IMR-90 (cell line): Measurements from ENCODE around the gene EDEM1. TPM values are rescaled to one million over a fixed set of nuclear protein-coding genes. Genes with fewer than 3 reads are reported as not detected.

Experiments used
- ATAC-seq: fragments of 200-7000 bp; cut with Tn5 transposase; 2 replicates; pipeline ENCODE4 v1.9.1; 2020; ENCODE audit warnings: low read depth, mild to moderate bottlenecking, moderate library complexity
- BruUV-seq: library from RNA; stranded (reverse); fragments of 400-500 nt; replicated peaks from 2 replicates; lab custom pipeline; 2021; lab: Mats Ljungman, UMichigan
- CTCF ChIA-PET: fragments of 300-600 bp; formaldehyde crosslinking; extraction: SDS; loops from one replicate; lab custom pipeline; 2021; ENCODE audit warnings: antibody characterized with exemption; lab: Yijun Ruan, JAX
- POLR2A ChIA-PET: fragments of 300-600 bp; sonication (Branson Sonifier 250); formaldehyde crosslinking; loops from one replicate; lab custom pipeline; 2022; ENCODE audit warnings: antibody characterized with exemption; ENCODE audit not compliant: unreplicated experiment; lab: Charles Lee
- DNase-seq: peaks from one replicate; pipeline ENCODE4 v3.0.0; 2013
- H2AFZ ChIP-seq: replicated peaks from 2 replicates; pipeline ENCODE3; 2013; ENCODE audit warnings: low read length, mild to moderate bottlenecking; ENCODE audit not compliant: poor library complexity
- H2AK5ac ChIP-seq: 2 replicates; pipeline ENCODE4 v1.6.1; 2013; ENCODE audit warnings: low read depth, low read length, inconsistent platforms
- H2AK9ac ChIP-seq: replicated peaks from 2 replicates; pipeline ENCODE3; 2013; ENCODE audit warnings: mild to moderate bottlenecking, low read depth, low read length, moderate library complexity; ENCODE audit not compliant: poor library complexity
- H2BK120ac ChIP-seq: 2 replicates; pipeline ENCODE4 v1.6.1; 2013; ENCODE audit warnings: low read depth, low read length, inconsistent platforms
- H2BK15ac ChIP-seq: 3 replicates; pipeline ENCODE4 v1.6.1; 2013; ENCODE audit warnings: low read depth, low read length, inconsistent platforms
- H2BK20ac ChIP-seq: 2 replicates; pipeline ENCODE4 v1.6.1; 2013; ENCODE audit warnings: low read depth, mild to moderate bottlenecking, inconsistent platforms, low read length, moderate library complexity
- H2BK5ac ChIP-seq: 2 replicates; pipeline ENCODE4 v1.6.1; 2013; ENCODE audit warnings: mild to moderate bottlenecking, low read depth, low read length, inconsistent platforms; ENCODE audit not compliant: poor library complexity, severe bottlenecking
- H3K14ac ChIP-seq: replicated peaks from 2 replicates; pipeline ENCODE4 v1.6.1; 2013; ENCODE audit warnings: low read depth, low read length, inconsistent platforms
- H3K18ac ChIP-seq: 2 replicates; pipeline ENCODE4 v1.6.1; 2013; ENCODE audit warnings: low read depth, low read length, control low read depth
- H3K23ac ChIP-seq: 2 replicates; pipeline ENCODE4 v1.6.1; 2013; ENCODE audit warnings: low read depth, low read length, inconsistent platforms
- H3K27ac ChIP-seq: 2 replicates; pipeline ENCODE4 v1.5.1; 2013; ENCODE audit warnings: mild to moderate bottlenecking, control low read depth, low read length; ENCODE audit not compliant: insufficient read depth
- H3K27me3 ChIP-seq: 2 replicates; pipeline ENCODE4 v1.6.1; 2013; ENCODE audit warnings: low read length; ENCODE audit not compliant: control insufficient read depth, insufficient read depth
- H3K36me3 ChIP-seq: 2 replicates; pipeline ENCODE4 v1.6.1; 2013; ENCODE audit warnings: low read length, mixed read lengths; ENCODE audit not compliant: control insufficient read depth, insufficient read depth
- H3K4ac ChIP-seq: 2 replicates; pipeline ENCODE4 v1.6.1; 2013; ENCODE audit warnings: low read depth, low read length, inconsistent platforms
- H3K4me1 ChIP-seq: 2 replicates; pipeline ENCODE4 v1.6.1; 2013; ENCODE audit warnings: low read length, mixed read lengths; ENCODE audit not compliant: control insufficient read depth, insufficient read depth
- H3K4me2 ChIP-seq: 2 replicates; pipeline ENCODE4 v1.6.1; 2013; ENCODE audit warnings: low read depth, mild to moderate bottlenecking, control low read depth, low read length, moderate library complexity
- H3K4me3 ChIP-seq: 2 replicates; pipeline ENCODE4 v1.5.1; 2013; ENCODE audit warnings: low read depth, mild to moderate bottlenecking, control low read depth, low read length, moderate library complexity; ENCODE audit not compliant: insufficient read depth
- H3K56ac ChIP-seq: 2 replicates; pipeline ENCODE4 v1.6.1; 2013; ENCODE audit warnings: low read length, inconsistent platforms; ENCODE audit not compliant: insufficient read depth; ENCODE audit errors: extremely low read depth
- H3K79me1 ChIP-seq, 2 experiments: 2 replicates each; pipeline ENCODE4 v1.6.1; 2013; ENCODE audit warnings: low read length in 2 of 2, inconsistent platforms in 1 of 2, low read depth in 1 of 2
- H3K9ac ChIP-seq: 2 replicates; pipeline ENCODE4 v1.6.1; 2013; ENCODE audit warnings: low read depth, low read length, control low read depth
- H3K9me1 ChIP-seq: 2 replicates; pipeline ENCODE4 v1.6.1; 2013; ENCODE audit warnings: low read length, inconsistent platforms; ENCODE audit not compliant: insufficient read depth
- H3K9me3 ChIP-seq: 2 replicates; pipeline ENCODE4 v1.6.1; 2013; ENCODE audit warnings: low read length; ENCODE audit not compliant: control insufficient read depth, insufficient read depth
- H4K20me1 ChIP-seq: 2 replicates; pipeline ENCODE4 v1.6.1; 2013; ENCODE audit warnings: low read length, inconsistent platforms; ENCODE audit not compliant: insufficient read depth
- H4K5ac ChIP-seq: 2 replicates; pipeline ENCODE4 v1.6.1; 2013; ENCODE audit warnings: mild to moderate bottlenecking, low read depth, low read length, control low read depth
- H4K8ac ChIP-seq, 2 experiments: 2 replicates each; pipeline ENCODE4 v1.6.1; 2013; ENCODE audit warnings: low read depth in 2 of 2, low read length in 2 of 2, control low read depth in 1 of 2, inconsistent platforms in 1 of 2
- H4K91ac ChIP-seq: 2 replicates; pipeline ENCODE4 v1.6.1; 2013; ENCODE audit warnings: low read depth, low read length, inconsistent platforms; ENCODE audit not compliant: insufficient read depth
- BHLHE40 ChIP-seq: fragments of 150-350 bp; IDR thresholded peaks from 2 replicates; pipeline ENCODE4 v1.6.1; 2016; ENCODE audit warnings: mild to moderate bottlenecking, low read depth, low read length
- CEBPB ChIP-seq: IDR thresholded peaks from 2 replicates; pipeline ENCODE4 v1.6.1; 2012; ENCODE audit warnings: low read depth, low read length, improper control_type of control experiment
- CHD1 ChIP-seq: IDR thresholded peaks from 2 replicates; pipeline ENCODE4 v1.6.1; 2012; ENCODE audit warnings: low read depth, low read length, improper control_type of control experiment
- CTCF ChIP-seq: conservative IDR thresholded peaks from 2 replicates; pipeline ENCODE4 v1.5.1; 2012; ENCODE audit warnings: mild to moderate bottlenecking, low read depth, low read length, improper control_type of control experiment
- FOS ChIP-seq: fragments of 150-350 bp; IDR thresholded peaks from 2 replicates; pipeline ENCODE4 v1.6.1; 2016; ENCODE audit warnings: low read depth, low read length
- MXI1 ChIP-seq: IDR thresholded peaks from 2 replicates; pipeline ENCODE4 v1.6.1; 2012; ENCODE audit warnings: low read depth, mild to moderate bottlenecking, low read length, moderate library complexity, borderline replicate concordance
- POLR2A ChIP-seq: IDR thresholded peaks from 2 replicates; pipeline ENCODE4 v1.6.1; 2012; ENCODE audit warnings: mild to moderate bottlenecking, low read depth, low read length
- RAD21 ChIP-seq: IDR thresholded peaks from 2 replicates; pipeline ENCODE4 v1.6.1; 2012; ENCODE audit warnings: low read length, improper control_type of control experiment
- RCOR1 ChIP-seq: IDR thresholded peaks from 2 replicates; pipeline ENCODE4 v1.6.1; 2012; ENCODE audit warnings: mild to moderate bottlenecking, low read length, improper control_type of control experiment; ENCODE audit not compliant: insufficient replicate concordance
- RFX5 ChIP-seq: IDR thresholded peaks from 2 replicates; pipeline ENCODE4 v1.8.0; 2012; ENCODE audit warnings: low read depth, mild to moderate bottlenecking, low read length, moderate library complexity
- USF2 ChIP-seq: fragments of 150-350 bp; IDR thresholded peaks from 2 replicates; pipeline ENCODE4 v1.6.1; 2017; ENCODE audit warnings: mild to moderate bottlenecking, antibody characterized with exemption, low read length, low read depth
- WGBS, 2 experiments: methylation state at CpG; one replicate each; pipeline versions ENCODE4 v1.1.5 to v1.1.7; 2013; ENCODE audit warnings: missing lambda C conversion rate in 2 of 2; ENCODE audit not compliant: insufficient read length in 1 of 2; ENCODE audit errors: extremely low coverage in 2 of 2; 5-methylcytosine and 5-hydroxymethylcytosine counted together
- dilution Hi-C: fragments of 300-500 bp; cut with HindIII; formaldehyde crosslinking; loops from one replicate; pipeline ENCODE4 v1.14.3; 2018; ENCODE audit warnings: low sequenced_read_pairs; ENCODE audit not compliant: unreplicated experiment
- in situ Hi-C: fragments of 300-500 bp; cut with MboI; formaldehyde crosslinking; loops from 3 replicates; pipeline ENCODE4 v1.14.3; 2019; ENCODE audit warnings: low sequenced_read_pairs, inconsistent platforms, mixed read lengths
- intact Hi-C: fragments of 100-400 bp; cut with micrococcal nuclease; formaldehyde crosslinking; loops from 2 replicates; pipeline ENCODE4 v1.10.0; 2022
- polyA plus RNA-seq, 3 experiments: library from polyadenylated mRNA; depleted of rRNA; stranded (reverse); fragments of >200 nt; gene quantifications; 2 replicates each; pipeline ENCODE4 v1.2.3, GENCODE V29; 2012; ENCODE audit warnings: low replicate concordance in 1 of 3
- total RNA-seq: library from RNA; depleted of rRNA; stranded (reverse); fragments of >200 nt; gene quantifications from 2 replicates; pipeline ENCODE4 v1.2.3, GENCODE V29; 2012

EDEM1 gene
- total and polyA plus RNA-seq, 2 of the 4 experiments (the other 2 are of a cell fraction) = 23.5 to 27.0 TPM

- Histone ChIP-seq H2BK120ac (no peak overlapping the region), H3K27ac (no peak overlapping the region), H3K18ac (no peak overlapping the region), H3K9me1 (no peaks in the 10 kb centered on the region; the same call in 1 of the 2 replicates), H2BK15ac (no peak overlapping the region), H3K9me3 (no peaks in the 10 kb centered on the region), H3K9ac (no peak overlapping the region), H3K4me3 (no peak overlapping the region), H2BK5ac (no peak overlapping the region), H3K36me3 (peaks cover 45% of the 10 kb centered on the region), H2AFZ (no peak overlapping the region), H3K4me2 (no peak overlapping the region), H3K56ac (no peak overlapping the region), H3K27me3 (no peaks in the 10 kb centered on the region), H2AK5ac (no peak overlapping the region), H3K4ac (no peak overlapping the region), H4K20me1 (no peaks in the 10 kb centered on the region), H3K4me1 (peaks cover 12% of the 10 kb centered on the region), H3K23ac (no peak overlapping the region), H2AK9ac (no peak overlapping the region), H2BK20ac (no peak overlapping the region), H4K5ac (no peak overlapping the region), H4K91ac (no peak overlapping the region), H3K79me1 (peaks cover 28 to 40% of the 10 kb centered on the region in 2 experiments), H4K8ac (no peak overlapping the region), H3K14ac (no peak overlapping the region)
- no peak for DNase-seq
- intact Hi-C loops (no loop called here), dilution Hi-C loops (no loop called here), in situ Hi-C loops (no loop called here)
- TF ChIP-seq FOS = no peak
- no peak for TF ChIP-seq CEBPB
- no peak for TF ChIP-seq USF2
- no peak for TF ChIP-seq BHLHE40
- no peak for TF ChIP-seq POLR2A
- no peak for TF ChIP-seq CTCF
- no peak for TF ChIP-seq RCOR1
- no peak for TF ChIP-seq RFX5
- TF ChIP-seq CHD1 = no peak
- TF ChIP-seq RAD21 = no peak
- no peak for TF ChIP-seq MXI1
- POLR2A ChIA-PET = no interaction called here
- CTCF ChIA-PET = no interaction called here
- no peak for ATAC-seq
- WGBS, 2 experiments = no CpG with 5 or more reads among the region's 2 CpGs
- BruUV-seq = no TSS peak
Measured at GRCh38 chr3:5202222-5202621, 14.7 kb downstream of the EDEM1 start.
